OCI-M2 (cell line): ENCODE data around the gene STRIT1.
"Not testable (repeated sequence)": the region's sequence is repeated elsewhere in the genome, so short reads cannot be mapped to it uniquely, and the experiment has no call there.

Experiments
- DNase-seq: peaks from one replicate; lab custom pipeline; 2025; ENCODE audit not compliant: unreplicated experiment; lab: John Stamatoyannopoulos, UW

The STRIT1 gene

DNA sequence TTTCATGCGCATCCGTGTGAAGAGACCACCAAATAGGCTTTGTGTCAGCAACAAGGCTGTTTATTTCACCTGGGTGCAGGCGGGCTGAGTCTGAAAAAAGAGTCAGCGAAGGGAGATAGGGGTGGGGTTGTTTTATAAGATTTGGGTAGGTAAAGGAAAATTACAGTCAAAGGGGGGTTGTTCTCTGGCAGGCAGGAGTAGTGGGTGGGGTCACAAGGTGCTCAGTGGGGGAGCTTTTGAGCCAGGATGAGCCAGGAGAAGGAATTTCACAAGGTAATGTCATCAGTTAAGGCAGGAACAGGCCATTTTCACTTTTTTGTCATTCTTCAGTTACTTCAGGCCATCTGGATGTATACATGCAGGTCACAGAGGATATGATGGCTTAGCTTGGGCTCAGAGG lies 19.0 kb downstream of the STRIT1 start:
- not testable (repeated sequence) for DNase-seq

DNA sequence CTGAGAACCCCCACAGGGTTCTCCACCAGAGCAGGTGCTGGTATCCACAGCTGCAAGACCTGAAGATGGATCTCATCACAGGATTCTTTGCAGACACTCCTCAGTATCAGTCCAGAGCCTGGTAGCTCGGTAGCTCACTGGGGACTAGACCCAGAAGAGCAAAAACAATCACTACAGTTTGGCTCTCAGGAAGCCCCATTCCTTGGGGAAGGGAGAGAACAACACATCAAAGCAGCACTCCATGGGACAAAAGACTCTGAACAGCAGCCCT lies 22.2 kb downstream of the STRIT1 start:
- DNase-seq: no peak

- no peak for DNase-seq
Measured at GRCh38 chr3:155270485-155271342, 22.8 kb downstream of the STRIT1 start.

DNA sequence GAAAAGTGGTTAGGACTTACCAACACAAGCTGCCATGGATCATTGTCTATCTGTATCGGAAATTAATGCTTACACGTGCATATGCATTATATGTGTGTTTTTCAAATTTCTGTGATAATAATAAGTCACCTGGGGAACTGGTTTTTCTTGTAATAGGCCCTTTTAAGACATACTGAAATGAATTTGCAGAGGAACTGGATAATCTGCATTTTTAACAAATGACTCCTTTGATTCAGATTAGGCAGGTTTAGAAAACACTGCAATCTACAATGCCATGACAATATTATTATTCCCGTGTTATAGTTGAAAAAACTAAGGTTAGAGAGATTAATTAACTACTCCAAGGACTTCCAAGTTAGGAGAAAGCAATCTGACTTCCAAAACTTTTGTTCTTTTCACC lies 23.4 kb downstream of the STRIT1 start:
- DNase-seq: no peak

- DNase-seq: not testable (repeated sequence)
Measured at GRCh38 chr3:155262855-155263254, 30.6 kb downstream of the STRIT1 start.

DNA sequence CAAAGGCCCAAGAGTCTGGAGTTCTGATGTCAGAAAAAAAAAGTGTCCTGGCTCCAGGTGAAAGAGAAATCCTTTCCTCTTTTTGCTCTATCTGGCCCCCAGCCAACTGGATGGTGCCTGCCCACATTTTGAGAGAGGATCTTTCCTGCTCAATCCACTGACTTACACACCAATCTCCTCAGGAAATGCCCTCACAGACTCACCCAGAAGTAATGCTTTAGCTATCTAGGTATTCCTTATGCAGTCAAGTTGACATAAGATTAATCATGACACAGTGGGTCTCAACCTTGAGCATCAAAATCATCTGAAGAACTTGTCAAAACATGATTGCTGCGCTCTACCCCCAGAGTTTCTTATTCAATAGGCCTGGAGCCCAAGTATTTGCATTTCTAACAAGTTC lies 31.2 kb downstream of the STRIT1 start:
- no peak for DNase-seq

DNA sequence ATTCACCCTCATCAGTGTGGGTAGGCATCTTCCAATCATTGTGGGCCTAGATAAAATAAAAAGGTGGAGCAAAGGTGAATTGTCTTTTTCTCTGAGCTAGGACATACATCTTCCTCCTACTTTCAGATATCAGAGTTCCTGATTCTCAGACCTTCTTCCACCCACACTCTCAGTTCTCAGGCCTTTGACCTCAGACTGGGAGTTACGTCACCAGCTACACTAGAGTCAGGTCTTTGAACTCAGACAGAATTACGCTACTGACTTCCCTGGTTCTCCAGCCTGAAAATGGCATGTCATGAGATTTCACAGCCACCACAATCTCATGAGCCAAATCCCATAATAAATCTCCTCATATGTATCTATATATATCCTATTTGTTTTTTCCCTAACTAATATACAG lies 39.0 kb downstream of the STRIT1 start:
- no peak for DNase-seq

- no peak for DNase-seq
Measured at GRCh38 chr3:155252535-155252934, 40.9 kb downstream of the STRIT1 start.

GRCh38 chr3:155252021-155252420 lies 41.5 kb downstream of the STRIT1 start:
- DNase-seq: no peak

DNA sequence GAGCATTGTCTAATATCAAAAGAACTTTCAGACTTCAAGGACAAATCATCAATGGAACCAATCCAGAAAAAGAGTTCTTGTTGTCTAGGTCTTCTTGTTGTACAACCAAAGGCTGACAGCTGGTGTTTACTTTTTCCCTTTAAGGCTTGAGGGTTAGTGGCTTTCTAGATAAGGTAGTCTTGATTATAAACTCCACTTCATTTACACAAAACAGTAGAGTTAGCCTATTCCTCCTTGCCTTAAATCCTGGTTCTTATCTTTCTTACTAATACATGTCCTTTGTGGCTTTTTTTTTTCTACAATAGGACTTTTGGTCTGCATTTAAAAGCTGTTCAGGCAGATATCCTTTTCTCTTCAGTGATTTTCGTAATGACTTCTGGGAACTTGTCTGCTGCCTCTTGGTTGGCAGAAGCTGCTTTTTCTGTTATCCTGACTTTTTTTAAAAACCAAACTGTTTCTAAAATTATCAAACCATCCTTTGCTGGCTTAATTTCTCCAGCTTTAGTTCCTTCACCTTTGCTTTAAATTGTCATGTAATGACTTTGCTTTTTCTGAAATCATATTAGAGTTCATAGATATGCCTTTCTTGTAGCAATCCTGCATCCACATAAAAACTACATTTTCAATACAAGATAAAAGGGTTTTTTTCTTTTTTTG lies 44.8 kb downstream of the STRIT1 start:
- DNase-seq: no peak

DNA sequence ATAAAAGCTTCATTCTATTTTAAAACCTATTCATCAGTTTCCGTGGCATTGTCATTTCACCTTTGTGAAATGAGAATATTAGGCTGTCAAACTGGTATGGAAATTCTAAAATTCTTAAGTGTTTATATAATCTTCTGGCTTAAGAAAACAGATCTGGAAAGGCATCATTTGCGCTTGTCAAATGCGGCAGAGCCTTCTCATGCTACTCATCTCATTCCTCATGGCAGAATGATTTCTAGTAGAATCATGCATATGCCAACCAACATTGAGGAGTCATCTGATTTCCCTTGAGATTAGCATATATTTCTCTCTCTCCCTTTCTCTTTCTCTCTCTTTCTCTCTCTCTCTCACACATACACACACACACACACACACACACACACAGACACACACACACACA lies 48.8 kb downstream of the STRIT1 start:
- no peak for DNase-seq

DNA sequence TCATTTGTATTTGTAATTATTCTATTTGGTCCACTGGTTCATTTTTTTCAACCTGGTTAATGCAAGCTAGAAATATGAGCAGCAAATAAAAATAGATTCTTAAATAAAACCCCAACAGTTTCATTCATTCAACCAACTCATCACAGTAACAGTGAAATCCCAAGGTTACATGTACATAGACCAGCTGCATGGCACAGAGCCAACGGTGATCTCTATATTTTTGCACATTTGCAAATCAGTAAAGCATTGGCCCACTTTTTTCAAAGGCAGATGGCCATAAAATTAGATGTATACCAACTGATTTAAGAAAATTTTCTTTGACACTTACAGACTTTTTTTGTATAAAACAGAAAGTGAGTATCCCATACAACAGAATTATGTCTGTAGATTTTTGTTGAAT lies 49.3 kb downstream of the STRIT1 start:
- no peak for DNase-seq

GRCh38 chr3:155243512-155243921 lies 50.0 kb downstream of the STRIT1 start:
- no peak for DNase-seq

DNA sequence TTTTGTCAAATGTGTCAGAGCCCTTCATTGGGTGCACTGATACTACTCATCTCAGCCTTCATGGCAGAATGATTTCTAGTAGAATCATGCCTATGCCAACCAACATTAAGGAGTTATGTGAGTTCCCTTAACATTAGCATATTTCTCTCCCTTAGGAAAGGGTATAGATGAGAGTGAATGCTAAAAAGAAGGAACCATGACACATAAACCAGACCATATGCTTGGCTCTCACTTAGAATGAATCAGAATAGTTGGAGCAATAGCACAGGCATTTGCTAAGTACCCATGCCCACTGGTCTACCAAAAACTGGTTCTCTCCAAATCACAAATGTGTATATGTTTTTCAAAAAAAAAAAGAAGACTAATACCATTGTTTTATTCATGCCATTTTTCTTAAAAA lies 51.1 kb downstream of the STRIT1 start:
- no peak for DNase-seq

DNA sequence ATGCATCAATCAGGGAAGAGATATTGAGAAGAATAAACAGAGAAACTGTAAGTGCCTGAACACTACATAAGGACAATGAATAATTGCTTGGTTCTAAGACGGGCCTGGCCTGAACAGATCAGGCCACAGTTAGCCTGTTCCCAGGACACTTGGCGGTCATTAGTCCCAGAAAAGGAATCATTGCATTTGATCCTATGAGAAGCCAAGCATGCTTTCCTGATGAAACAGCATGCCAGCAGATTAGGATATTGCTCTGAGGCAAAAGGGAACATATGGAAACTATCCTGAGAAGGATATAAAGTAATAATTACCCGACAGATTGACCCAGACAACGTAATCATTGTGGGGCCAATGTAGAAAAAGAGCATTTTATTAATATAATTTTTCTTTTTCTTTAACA lies 51.9 kb downstream of the STRIT1 start:
- no peak for DNase-seq
